GM23248 (cell line): ENCODE data around the gene RBM19.

Experiments
- EZH2 ChIP-seq: fragments of 200-600 bp; sonication (generic); IDR thresholded peaks from 2 replicates; pipeline ENCODE4 v1.6.1; 2018; ENCODE audit warnings: antibody characterized with exemption, mild to moderate bottlenecking; ENCODE audit not compliant: insufficient read depth, poor library complexity, severe bottlenecking
- EZH2phosphoT487 ChIP-seq: fragments of 200-600 bp; sonication (generic); IDR thresholded peaks from 2 replicates; pipeline ENCODE4 v1.6.1; 2018; ENCODE audit warnings: antibody characterized with exemption, moderate library complexity, mild to moderate bottlenecking, low read depth; ENCODE audit not compliant: insufficient read depth

- TF ChIP-seq EZH2phosphoT487 (no peak), EZH2 (no peak)
Measured at GRCh38 chr12:113958108-113958507, 8.0 kb downstream of the RBM19 start.
